ENCODE data around the gene EVC.

The EVC gene

DNA sequence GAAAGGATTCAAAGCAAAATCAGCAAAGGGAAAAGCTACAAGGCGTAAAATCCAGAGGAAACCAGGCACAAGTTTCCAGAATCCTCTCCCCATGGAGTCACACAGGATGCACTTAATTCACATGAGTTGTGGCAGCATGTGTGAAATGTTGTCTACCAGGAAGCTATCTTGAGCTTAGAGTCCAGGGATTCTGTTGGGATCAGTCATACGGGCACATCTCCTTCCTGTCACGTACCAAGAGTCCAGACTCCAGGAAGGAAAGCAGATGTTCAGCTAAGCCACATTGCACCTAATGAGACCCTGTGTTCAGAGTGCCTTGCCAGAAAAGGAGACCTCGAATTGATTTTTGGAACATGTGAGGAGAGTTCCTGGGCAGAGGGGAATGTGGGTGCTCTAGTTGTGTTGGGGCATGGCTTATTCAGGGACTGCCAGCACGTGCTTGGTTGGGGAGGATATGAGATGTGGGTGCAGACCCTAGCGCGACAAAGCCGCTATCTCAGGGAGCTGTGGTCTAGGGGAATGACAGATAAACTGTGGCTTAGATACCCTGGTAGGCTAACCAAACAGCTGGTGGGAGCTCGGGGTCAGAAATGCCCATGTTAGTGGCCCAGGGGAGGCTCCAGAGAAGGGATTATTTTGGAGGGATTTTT is 70.0 kb downstream of the EVC start:
- peak in 1 of 2 donors; percentile 40 for DNase-seq
- Histone ChIP-seq H3K9me3 (peaks cover 0 to 13% (median 5%) of the 10 kb centered on the region in 3 donors), H3K4me3 (no peak overlapping the region), H3K4me1 (no peaks in the 10 kb centered on the region), H3K27me3 (no peaks in the 10 kb centered on the region), H3K36me3 (peaks cover 14 to 42% (median 39%) of the 10 kb centered on the region in 3 donors), H3K27ac (no peak overlapping the region)
- TF ChIP-seq, protein P1, sequence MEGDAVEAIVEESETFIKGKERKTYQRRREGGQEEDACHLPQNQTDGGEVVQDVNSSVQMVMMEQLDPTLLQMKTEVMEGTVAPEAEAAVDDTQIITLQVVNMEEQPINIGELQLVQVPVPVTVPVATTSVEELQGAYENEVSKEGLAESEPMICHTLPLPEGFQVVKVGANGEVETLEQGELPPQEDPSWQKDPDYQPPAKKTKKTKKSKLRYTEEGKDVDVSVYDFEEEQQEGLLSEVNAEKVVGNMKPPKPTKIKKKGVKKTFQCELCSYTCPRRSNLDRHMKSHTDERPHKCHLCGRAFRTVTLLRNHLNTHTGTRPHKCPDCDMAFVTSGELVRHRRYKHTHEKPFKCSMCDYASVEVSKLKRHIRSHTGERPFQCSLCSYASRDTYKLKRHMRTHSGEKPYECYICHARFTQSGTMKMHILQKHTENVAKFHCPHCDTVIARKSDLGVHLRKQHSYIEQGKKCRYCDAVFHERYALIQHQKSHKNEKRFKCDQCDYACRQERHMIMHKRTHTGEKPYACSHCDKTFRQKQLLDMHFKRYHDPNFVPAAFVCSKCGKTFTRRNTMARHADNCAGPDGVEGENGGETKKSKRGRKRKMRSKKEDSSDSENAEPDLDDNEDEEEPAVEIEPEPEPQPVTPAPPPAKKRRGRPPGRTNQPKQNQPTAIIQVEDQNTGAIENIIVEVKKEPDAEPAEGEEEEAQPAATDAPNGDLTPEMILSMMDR (IDR thresholded peaks at IDR 0.05) = no peak
- intact Hi-C loops (cut with DNase I; ENCODE audit: low total_unique reads) = no loop called here

DNA sequence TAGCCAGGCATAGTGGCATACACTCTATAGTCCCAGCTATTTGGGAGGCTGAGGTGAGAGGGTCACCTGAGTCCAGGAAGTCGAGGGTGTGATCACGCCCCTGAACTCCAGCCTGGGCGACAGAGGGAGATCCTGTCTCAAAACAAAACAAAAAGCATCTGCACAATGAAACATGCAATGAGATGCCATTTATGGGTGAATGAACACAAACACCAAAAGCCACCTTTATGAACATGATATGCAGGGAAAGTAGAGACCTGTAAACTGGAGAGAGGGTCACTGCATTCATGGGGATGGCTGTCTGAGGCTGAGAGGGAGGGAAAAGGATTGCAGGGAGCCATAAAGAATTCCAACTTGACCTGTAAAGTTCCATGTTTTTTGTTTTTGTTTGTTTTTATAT is 70.7 kb downstream of the EVC start:
- Histone ChIP-seq H3K4me3 (no peak overlapping the region), H3K36me3 (peaks cover 7 to 45% (median 42%) of the 10 kb centered on the region in 3 donors), H3K9me3 (peaks cover 0 to 7% (median 0%) of the 10 kb centered on the region in 3 donors), H3K27me3 (no peaks in the 10 kb centered on the region), H3K4me1 (no peaks in the 10 kb centered on the region), H3K27ac (no peak overlapping the region)
- intact Hi-C loops (cut with DNase I; ENCODE audit: low total_unique reads) = no loop called here
- TF ChIP-seq, protein P1 (IDR thresholded peaks at IDR 0.05) = no peak
- peak in 1 of 2 donors; percentile 7 for DNase-seq

DNA sequence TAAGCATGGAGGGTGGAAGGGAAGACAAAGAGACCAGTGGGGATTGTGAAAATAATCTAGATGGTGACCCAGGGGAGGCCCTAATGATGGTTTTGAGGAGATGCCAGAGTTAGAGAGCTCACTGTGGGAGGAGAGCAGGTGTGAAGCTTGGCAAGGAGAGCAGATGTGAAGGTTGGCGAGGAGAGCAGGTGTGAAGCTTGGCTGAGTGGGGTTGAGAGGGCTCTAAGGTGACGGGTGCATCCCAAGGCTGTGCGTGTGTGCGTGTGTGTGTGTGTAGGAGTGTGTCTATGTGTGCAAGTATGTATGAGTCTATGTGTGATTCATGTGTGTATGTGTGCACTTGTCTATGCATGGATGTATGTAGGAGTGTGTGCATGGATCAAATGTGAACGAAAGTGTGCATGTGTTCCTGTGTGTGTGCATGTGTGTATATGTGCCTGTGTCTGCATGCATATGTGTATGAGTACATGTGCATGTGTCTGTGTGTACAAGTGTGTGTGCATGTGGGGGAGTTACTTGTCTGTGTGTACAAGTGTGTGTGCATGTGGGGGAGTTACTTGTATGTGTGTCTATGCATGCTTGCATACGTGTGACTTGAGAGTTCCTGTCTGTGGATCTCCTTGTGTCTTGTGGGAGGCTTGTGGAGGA is 72.0 kb downstream of the EVC start:
- TF ChIP-seq, protein P1 (IDR thresholded peaks at IDR 0.05) = no peak
- Histone ChIP-seq H3K36me3 (peaks cover 5 to 57% (median 46%) of the 10 kb centered on the region in 3 donors), H3K4me3 (no peak overlapping the region), H3K27me3 (no peaks in the 10 kb centered on the region), H3K9me3 (no peaks in the 10 kb centered on the region), H3K27ac (no peak overlapping the region), H3K4me1 (no peaks in the 10 kb centered on the region)
- intact Hi-C loops (cut with DNase I; ENCODE audit: low total_unique reads) = no loop called here
- DNase-seq = peak in 1 of 2 donors; percentile 7

DNA sequence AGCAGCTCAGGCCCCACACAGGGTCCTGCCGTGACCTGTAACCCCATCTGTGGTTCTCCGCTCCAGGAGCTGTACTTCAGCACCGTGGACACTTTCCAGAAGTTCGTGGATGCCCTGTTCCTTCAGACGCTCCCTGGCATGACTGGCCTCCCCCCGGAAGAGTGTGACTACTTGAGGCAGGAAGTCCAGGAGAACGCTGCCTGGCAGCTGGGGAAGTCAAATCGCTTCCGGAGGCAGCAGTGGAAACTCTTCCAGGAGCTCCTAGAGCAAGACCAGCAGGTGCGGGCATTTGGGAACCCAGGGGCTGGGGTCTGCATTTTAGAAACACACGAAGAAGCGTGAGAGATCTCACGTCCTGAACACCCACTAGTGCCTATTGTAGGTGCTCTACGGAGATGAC is 72.5 kb downstream of the EVC start:
- TF ChIP-seq, protein P1 (IDR thresholded peaks at IDR 0.05) = no peak
- intact Hi-C loops (cut with DNase I; ENCODE audit: low total_unique reads) = no loop called here
- peak in 1 of 2 donors; percentile 56 for DNase-seq
- Histone ChIP-seq H3K4me3 (no peak overlapping the region), H3K27ac (no peak overlapping the region), H3K27me3 (no peaks in the 10 kb centered on the region), H3K9me3 (no peaks in the 10 kb centered on the region), H3K36me3 (peaks cover 5 to 63% (median 52%) of the 10 kb centered on the region in 3 donors), H3K4me1 (no peaks in the 10 kb centered on the region)

DNA sequence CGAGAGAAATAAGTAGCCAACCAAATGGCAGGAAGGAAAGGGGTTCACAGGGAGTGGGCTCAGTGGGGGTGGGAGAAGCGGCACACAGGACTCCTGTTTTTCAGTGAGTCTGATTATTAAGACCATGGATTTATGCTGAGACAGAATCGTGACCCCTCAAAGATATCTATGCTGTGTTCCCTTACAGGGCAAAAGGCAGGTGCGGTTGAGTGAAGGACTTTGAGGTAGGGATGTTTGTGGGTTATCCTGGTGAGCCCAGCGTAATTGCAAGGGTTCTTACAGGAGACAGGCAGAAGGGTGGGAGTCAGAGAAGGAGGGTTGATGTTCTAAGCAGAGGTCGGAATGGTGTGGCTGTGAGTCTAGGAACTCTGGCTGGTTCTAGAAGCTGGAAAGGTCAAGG is 73.0 kb downstream of the EVC start:
- H3K4me1 ChIP-seq = no peaks in the 10 kb centered on the region
- intact Hi-C loops (cut with DNase I; ENCODE audit: low total_unique reads) = no loop called here
- peaks cover 5 to 68% (median 55%) of the 10 kb centered on the region in 3 donors for H3K36me3 ChIP-seq
- H3K27me3 ChIP-seq = no peaks in the 10 kb centered on the region
- H3K4me3 ChIP-seq = no peak overlapping the region
- DNase-seq = peak in 1 of 2 donors; percentile 17
- TF ChIP-seq, protein P1 (IDR thresholded peaks at IDR 0.05) = no peak
- H3K27ac ChIP-seq = no peak overlapping the region
- H3K9me3 ChIP-seq = no peaks in the 10 kb centered on the region
